Right ventricle myocardium inferior (tissue), 1 donor: Measurements from ENCODE around the gene WDR12. TPM values are rescaled to one million over a fixed set of nuclear protein-coding genes. Genes with fewer than 3 reads are reported as not detected.
A peak's percentile ranks its signal among the peaks of the same experiment; 100 is the strongest.
"Not testable (repeated sequence)": the region's sequence is repeated elsewhere in the genome, so short reads cannot be mapped to it uniquely, and the experiment has no call there.

Experiments used
- ATAC-seq: fragments of 200-7000 bp; cut with Tn5 transposase; one replicate; pipeline ENCODE4 v1.9.1; 2020; ENCODE audit warnings: mild to moderate bottlenecking, moderate library complexity
- DNase-seq: peaks from one replicate; pipeline ENCODE4 v3.0.0; 2021; ENCODE audit errors: missing footprints
- intact Hi-C: fragments of 100-400 bp; cut with DNase I; formaldehyde crosslinking; loops from one replicate; pipeline ENCODE4 v1.11.0; 2022
- long read RNA-seq: library from polyadenylated mRNA; unstranded; transcript quantifications from one replicate; pipeline ENCODE4 v2.0.0, GENCODE V29; 2021
- total RNA-seq: library from RNA; stranded (reverse); fragmentation: NEBNext Ultra II Directional; extraction: Animal tissue kit (Norgen Biotek cat#: 25700); gene quantifications from one replicate; pipeline ENCODE4 v1.2.1, GENCODE V29; 2021
- donor health status: DM: no; HTN: yes; CAD: no; lungs with severe emphysema.

WDR12 gene
- 54.1 TPM for total RNA-seq
- long read RNA-seq, full-length matches to known transcripts, result 12 of 15 reads
- long read RNA-seq, partial matches to known transcripts, result 0 of 15 reads
- long read RNA-seq, other reads (novel, unspliced or antisense), result 3 of 15 reads

DNA sequence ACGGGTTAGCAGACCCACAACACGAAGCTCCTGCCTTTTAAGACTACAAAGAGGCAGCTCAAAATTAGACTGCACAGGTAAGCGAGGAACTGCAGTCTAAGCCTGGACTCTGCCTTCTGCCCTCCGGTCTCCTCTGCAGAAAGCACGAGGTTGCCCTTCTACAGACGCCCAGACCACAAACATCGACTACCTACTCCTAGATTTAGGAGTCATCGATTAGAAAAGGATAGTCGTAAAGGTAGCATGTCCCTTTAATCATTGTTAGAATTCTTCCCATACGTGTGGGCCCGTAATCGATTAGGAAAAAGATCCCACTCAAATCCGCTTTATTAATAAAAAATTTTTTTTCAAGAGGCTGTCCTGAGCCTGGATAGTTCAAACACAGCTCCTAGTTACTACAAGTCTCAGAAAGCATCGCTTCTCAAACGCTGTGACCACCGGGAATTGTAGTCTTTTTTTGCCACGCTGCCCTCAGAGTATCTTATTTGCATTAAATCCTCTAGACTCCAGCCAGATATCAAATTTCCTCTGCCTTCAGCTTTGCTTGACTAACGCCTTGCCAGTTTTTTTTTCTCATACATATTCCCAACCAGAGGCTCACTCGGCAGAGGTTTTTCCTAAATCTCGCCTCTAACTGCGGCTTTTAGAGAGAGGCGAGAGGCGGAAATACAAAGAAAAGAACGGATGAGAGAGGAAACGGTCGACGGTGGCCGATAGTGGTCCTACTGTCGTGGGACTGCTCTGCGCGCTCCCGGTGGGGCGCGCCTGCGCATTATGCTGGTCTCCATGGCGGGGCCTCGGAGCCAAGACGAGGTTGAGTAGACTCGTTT, at the start of gene WDR12, which contains the start of gene CARF:
Gene WDR12 (minus strand): TSS at position 162 of the 830 bp plus-strand sequence. CDS start 197 bp downstream, outside the sequence.
Gene CARF (plus strand): TSS at position 764 of the 830 bp plus-strand sequence. CDS start 29,628 bp downstream, outside the sequence.
- ATAC-seq (peak; percentile 99), DNase-seq (peak; percentile 97)
- intact Hi-C loops, result loop anchor here (2.0 to 5.0 kb wide), 2 partner anchors 39 to 101 kb away; partner anchors contain the start of gene NBEAL1

DNA sequence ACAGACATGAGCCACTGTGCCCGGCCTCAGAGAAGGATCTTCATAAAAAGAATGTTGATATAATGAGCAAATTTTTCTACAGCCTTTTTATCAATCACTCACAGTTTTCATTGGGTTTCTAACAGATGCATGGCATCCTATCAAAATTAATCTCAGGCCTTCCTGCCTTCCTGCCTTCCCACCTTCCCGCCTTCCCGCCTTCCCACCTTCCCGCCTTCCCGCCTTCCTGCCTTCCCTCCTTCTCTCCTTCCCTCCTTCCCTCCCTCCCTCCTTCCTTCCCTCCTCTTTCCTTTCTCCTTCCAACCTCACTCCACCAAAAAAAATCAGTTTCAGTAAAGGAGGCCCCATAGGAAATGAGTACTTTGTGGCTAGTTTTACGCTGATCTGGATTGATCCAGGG, 49.1 kb upstream of the WDR12 start:
- no peak for DNase-seq

GRCh38 chr2:202950592-202950991, 39.1 kb upstream of the WDR12 start:
- ATAC-seq (no peak), DNase-seq (no peak)
- intact Hi-C loops, result no loop called here

More for the DNA sequence above, 49.1 kb upstream of the WDR12 start:
- no peak for ATAC-seq
- intact Hi-C loops, result no loop called here

DNA sequence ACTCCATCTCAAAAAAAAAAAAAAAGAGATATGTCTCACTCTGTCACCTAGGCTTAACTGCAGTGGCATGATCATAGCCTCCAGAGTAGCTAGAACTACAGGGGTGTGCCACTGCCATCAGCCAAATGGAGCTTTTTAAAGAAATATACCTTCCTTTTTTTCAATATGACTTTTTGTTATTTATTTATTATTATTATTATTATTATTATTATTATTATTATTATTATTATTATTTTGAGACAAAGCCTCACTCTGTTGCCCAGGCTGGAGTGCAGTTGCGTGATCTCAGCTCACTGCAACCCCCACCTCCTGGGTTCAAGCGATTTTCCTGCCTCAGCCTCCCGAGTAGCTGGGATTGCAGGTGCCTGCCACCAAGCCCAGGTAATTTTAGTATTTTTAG, 37.9 kb upstream of the WDR12 start:
- DNase-seq, intact Hi-C loops, ATAC-seq: not testable (repeated sequence)

DNA sequence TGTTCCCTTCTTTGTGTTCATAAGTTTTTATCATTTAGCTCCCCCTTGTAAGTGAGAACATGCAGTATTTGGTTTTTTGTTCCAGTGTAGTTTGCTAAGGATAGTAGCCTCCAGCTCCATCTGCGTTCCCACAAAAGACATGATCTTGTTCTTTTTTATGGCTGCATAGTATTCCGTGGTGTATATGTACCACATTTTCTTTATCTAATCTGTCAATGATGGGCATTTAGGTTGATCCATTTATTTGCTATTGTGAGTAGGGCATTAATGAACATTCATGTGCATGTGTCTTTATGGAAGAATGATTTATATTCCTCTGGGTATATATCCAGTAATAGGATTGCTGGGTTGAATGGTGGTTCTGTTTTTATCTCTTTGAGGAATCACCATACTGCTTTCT, 34.0 kb upstream of the WDR12 start:
- no peak for ATAC-seq
- no peak for DNase-seq
- intact Hi-C loops, result no loop called here

GRCh38 chr2:202944816-202945215, 33.3 kb upstream of the WDR12 start:
- ATAC-seq (no peak), DNase-seq (no peak)
- intact Hi-C loops, result no loop called here

DNA sequence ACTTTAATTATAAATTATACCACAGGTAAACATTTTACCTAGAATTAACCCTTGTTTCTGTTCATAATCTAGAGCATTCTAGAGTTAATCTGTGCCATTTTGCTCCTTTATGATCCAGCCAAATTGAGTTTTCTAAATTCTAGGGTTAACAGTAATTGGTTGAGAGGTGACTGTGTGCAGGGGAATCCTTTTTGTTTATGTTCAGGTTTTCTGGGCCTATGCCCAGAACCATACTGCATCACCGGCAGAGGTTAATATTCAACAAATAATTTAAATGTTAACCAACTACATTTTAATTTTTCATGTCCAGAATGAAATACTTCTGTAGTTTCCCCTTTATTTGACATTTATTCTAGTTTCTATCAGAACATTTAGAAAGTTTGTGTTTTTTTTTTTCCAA, 32.9 kb upstream of the WDR12 start:
- DNase-seq (no peak), ATAC-seq (no peak)
- intact Hi-C loops, result no loop called here

DNA sequence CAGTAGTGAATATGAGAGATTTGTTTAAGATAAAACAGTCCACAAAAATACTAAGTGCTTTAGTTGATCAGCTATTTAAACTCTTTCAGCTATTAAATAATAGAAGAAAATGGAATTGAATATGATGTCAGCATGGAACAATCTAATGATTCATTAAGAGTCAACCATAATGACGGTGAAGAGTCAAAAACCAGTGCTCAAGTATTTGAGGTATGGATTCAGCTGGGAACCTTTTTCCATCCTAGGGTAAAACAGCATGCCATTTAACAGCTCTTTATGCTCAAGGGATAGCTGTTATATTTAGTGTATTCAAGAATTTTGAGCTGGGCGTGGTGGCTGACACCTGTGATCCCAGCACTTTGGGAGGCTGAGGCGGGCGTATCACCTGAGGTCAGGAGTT, 30.3 kb upstream of the WDR12 start:
- intact Hi-C loops, result no loop called here
- no peak for ATAC-seq

DNA sequence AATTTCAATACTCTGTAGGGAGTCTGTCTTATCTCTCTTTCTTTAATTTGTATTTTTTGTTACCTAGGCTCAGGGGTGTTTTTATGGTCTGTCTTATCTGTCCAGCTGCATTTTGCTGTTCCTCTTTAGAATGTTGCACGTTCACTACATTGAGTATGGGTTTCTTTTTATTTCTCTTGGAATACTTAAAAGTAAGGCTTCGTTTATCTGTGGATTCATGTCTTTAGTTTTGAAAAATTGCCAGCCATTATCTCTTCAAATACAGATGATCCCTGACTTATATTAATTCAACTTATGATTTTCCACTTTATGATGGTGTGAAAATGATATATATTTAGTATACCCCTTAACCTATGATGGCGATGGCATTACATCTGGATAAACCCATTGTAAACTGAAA, 27.5 kb upstream of the WDR12 start:
- intact Hi-C loops, result no loop called here
- ATAC-seq, result no peak
- no peak for DNase-seq

More for the DNA sequence above, 30.3 kb upstream of the WDR12 start:
- no peak for DNase-seq

GRCh38 chr2:202934456-202934855, 23.0 kb upstream of the WDR12 start:
- ATAC-seq, result no peak
- intact Hi-C loops, result no loop called here
- no peak for DNase-seq

- intact Hi-C loops, result no loop called here
- DNase-seq (no peak), ATAC-seq (no peak)
These were observed 22.5 kb upstream of the WDR12 start for GRCh38 chr2:202933958-202934357.

DNA sequence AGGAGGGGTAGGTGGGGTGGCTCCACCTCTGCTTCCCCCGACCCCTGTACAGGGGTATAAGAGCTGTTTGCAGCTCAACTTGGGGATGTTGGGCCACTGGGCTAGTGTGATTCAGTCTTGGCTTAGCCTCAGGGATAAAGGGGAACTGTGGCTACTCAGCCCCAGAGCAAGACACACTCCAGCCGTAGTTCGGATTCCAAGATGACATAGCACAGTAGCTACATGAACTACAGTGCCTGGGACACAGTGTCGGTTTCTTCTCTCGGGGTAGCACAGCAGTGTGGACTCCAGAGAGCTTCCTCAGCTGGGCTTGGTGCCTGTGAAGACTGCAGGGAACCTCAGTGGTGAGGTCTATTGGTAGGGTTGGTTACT, 21.7 kb upstream of the WDR12 start:
- ATAC-seq, result no peak
- intact Hi-C loops, result no loop called here
- DNase-seq, result no peak

GRCh38 chr2:202932425-202933138, 21.1 kb upstream of the WDR12 start:
- intact Hi-C loops, result no loop called here
- ATAC-seq, result no peak

GRCh38 chr2:202918860-202919259, 7.4 kb upstream of the WDR12 start:
- ATAC-seq, result no peak
- intact Hi-C loops, result no loop called here

More at GRCh38 chr2:202932425-202933138, 21.1 kb upstream of the WDR12 start:
- no peak for DNase-seq

DNA sequence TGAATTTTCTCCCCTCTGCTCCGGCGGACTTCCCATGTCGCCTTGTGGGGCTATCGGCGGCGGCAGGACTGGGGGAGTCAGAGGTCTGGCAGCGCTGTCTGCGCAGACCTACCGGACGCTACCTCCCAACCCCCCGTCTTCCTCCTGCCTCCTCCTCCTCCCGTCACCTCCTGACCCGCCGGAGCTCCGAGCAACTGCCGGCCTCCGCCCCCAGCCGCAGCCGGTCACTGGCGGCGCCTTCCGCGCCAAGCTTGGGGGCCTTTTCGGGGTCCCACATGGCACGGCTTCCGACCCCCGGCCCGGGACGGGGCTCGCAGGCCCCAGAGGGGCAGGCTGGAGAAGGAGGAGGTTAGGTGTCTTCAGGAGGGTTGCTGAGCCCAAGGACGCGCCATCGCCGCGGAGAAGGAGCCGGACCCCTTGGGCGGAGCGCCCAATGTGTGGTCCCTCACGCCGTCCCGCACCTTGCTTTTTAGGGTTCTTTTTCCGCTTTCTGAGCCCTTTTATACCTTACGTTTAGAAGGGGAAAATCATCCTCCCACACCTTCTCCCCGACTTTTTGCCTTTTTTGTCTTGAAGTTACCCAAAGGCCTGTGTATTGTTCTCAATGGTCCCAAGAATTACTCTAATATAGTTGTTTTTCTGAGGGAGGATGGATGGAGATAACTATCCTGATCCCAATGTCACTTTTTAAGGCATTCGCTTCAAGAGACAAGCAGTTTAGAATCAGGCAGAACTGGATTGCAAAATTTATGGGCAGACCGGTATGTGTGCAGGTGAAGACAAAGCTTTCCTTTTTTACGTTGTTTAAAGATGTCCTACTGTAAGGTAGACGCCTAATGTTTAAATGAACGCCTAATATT, 1.1 kb upstream of the WDR12 start:
- ATAC-seq (peak; percentile 84), DNase-seq (peak; percentile 62)
- intact Hi-C loops, result loop anchor here (5.0 kb wide), 1 partner anchor 100 kb away; the partner anchor contains the start of gene NBEAL1

More at GRCh38 chr2:202918860-202919259, 7.4 kb upstream of the WDR12 start:
- DNase-seq, result no peak

DNA sequence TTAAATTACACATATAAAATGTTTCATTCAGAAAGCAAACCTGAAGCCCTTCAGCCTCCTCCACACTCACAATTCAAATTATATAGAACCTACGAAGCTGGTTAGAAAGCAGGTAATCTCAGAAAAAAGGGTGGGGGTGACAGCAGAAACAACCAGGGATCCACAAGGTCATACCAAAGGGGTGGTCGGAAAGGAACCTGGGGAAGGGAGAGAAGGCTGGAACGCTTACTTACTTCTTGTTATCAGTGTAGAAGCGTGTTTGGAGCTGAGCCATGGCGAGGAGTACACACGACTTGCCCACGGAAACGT, 316 bp downstream of the WDR12 start:
- no peak for DNase-seq
- ATAC-seq, result no peak
- intact Hi-C loops, result loop anchor here (2.0 to 5.0 kb wide), 2 partner anchors 38 to 101 kb away; partner anchors contain the start of gene NBEAL1

DNA sequence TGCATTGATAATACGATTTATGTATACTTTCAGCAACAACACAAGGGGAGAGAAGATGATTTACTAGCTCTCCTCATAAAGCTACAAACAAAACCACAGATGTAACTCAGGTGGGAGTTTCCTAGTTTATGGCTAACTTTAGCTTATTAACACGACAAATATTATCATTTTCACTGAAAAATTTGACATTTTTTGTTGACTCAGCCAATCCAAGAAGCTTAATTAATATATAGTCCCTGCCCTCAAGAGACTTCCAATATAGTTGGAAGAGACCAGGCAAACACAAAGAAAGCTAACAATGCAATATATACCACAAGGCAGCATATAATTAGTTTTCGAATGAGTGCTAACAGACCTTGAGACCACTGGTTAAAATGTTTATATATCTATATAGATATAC, 775 bp downstream of the WDR12 start:
- DNase-seq, result no peak

DNA sequence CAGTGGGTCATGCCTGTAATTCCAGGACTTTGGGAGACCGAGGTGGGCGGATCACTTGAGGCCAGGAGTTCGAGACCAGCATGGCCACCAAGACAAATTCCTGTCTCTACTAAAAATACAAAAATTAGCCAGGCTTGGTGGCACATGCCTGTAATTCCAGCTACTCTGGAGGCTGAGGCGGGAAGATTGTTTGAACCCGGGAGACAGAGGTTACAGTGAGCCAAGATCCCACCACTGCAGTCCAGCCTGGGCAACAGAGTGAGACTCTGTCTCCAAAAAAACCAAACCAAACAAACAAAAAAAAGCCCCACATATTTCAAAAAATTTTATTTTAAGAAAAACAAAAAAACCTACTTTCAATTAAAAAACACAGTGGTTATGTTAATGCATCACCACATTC, 1.2 kb downstream of the WDR12 start:
- intact Hi-C loops, result loop anchor here (2.0 to 5.0 kb wide), 2 partner anchors 37 to 102 kb away; partner anchors contain the start of gene NBEAL1
- DNase-seq, ATAC-seq: not testable (repeated sequence)

More for the DNA sequence above, 775 bp downstream of the WDR12 start:
- intact Hi-C loops, result loop anchor here (2.0 to 5.0 kb wide), 2 partner anchors 38 to 102 kb away; partner anchors contain the start of gene NBEAL1
- ATAC-seq, result no peak
